ENCODE data around the gene GSE1. TPM values are rescaled to one million over a fixed set of nuclear protein-coding genes. Genes with fewer than 3 reads are reported as not detected.
A peak's percentile ranks its signal among the peaks of the same experiment; 100 is the strongest.

The GSE1 gene
- total and polyA plus RNA-seq, 9 of the 15 experiments (the other 6 are each of a cell fraction or from before 2014, with no cell fraction given): 12.2 to 244 (median 57.9) TPM

- TF ChIP-seq ZBTB40 (IDR thresholded peaks at IDR 0.05) (no peak), ZBTB40 (CRISPR knock-in tag; IDR thresholded peaks at IDR 0.05) (no peak), SRSF1 (IDR thresholded peaks at IDR 0.05; ENCODE audit: low read depth, low read length) (no peak), ZMIZ1 (IDR thresholded peaks at IDR 0.05; ENCODE audit: low read depth in 2 of 2, low read length in 2 of 2) (no peak; a peak in 1 of 4 replicates), COPS2 (conservative IDR thresholded peaks at IDR 0.05) (no peak), NCOA6 (IDR thresholded peaks at IDR 0.05) (no peak), ZNF436 (CRISPR knock-in tag; IDR thresholded peaks at IDR 0.05) (no peak), HDAC8 (tag; IDR thresholded peaks at IDR 0.05) (no peak), ETS2 (tag; IDR thresholded peaks at IDR 0.05; ENCODE audit: borderline replicate concordance, poor library complexity, severe bottlenecking) (no peak), SMAD4 (CRISPR knock-in tag; conservative IDR thresholded peaks at IDR 0.05) (no peak), LARP7 (IDR thresholded peaks at IDR 0.05) (no peak), MEF2A (IDR thresholded peaks at IDR 0.05; ENCODE audit: control insufficient read depth, low read depth, low read length) (no peak), PCBP1 (IDR thresholded peaks at IDR 0.05; ENCODE audit: low read depth, low read length, poor library complexity, severe bottlenecking) (peak; percentile 88)
- TF ChIP-seq, protein P1, sequence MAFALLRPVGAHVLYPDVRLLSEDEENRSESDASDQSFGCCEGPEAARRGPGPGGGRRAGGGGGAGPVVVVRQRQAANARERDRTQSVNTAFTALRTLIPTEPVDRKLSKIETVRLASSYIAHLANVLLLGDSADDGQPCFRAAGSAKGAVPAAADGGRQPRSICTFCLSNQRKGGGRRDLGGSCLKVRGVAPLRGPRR (CRISPR knock-in tag; IDR thresholded peaks at IDR 0.05): no peak
- TF ChIP-seq, protein P2, sequence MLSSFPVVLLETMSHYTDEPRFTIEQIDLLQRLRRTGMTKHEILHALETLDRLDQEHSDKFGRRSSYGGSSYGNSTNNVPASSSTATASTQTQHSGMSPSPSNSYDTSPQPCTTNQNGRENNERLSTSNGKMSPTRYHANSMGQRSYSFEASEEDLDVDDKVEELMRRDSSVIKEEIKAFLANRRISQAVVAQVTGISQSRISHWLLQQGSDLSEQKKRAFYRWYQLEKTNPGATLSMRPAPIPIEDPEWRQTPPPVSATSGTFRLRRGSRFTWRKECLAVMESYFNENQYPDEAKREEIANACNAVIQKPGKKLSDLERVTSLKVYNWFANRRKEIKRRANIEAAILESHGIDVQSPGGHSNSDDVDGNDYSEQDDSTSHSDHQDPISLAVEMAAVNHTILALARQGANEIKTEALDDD (IDR thresholded peaks at IDR 0.05): no peak
Observed at GRCh38 chr16:85566561-85567100, 46.5 kb upstream of the GSE1 start (continued).
